Measurements from ENCODE around the gene ZNF324. TPM values are rescaled to one million over a fixed set of nuclear protein-coding genes. Genes with fewer than 3 reads are reported as not detected.
A peak's percentile ranks its signal among the peaks of the same experiment; 100 is the strongest.

The ZNF324 gene
- total RNA-seq, 6 experiments from 2014 or later: 5.6 to 7.5 (median 6.8) TPM

- DNase-seq: no peak
- no peak overlapping the region for H3K27ac Mint-ChIP-seq
- H3K4me1 Mint-ChIP-seq (ENCODE audit: low read depth): peaks cover under 1% of the 10 kb centered on the region; the same call in 1 of the 2 replicates
- TF ChIP-seq CTCF (IDR thresholded peaks at IDR 0.05): no peak
- peaks cover 11% of the 10 kb centered on the region for H3K36me3 Mint-ChIP-seq (ENCODE audit: low read depth)
- H3K9me3 Mint-ChIP-seq: peaks cover 10% of the 10 kb centered on the region
- no peak overlapping the region for H3K4me3 Mint-ChIP-seq
- peaks cover 7% of the 10 kb centered on the region for H3K27me3 Mint-ChIP-seq (ENCODE audit: insufficient read depth)
Observed at GRCh38 chr19:58510084-58510862, 43.4 kb downstream of the ZNF324 start.

DNA sequence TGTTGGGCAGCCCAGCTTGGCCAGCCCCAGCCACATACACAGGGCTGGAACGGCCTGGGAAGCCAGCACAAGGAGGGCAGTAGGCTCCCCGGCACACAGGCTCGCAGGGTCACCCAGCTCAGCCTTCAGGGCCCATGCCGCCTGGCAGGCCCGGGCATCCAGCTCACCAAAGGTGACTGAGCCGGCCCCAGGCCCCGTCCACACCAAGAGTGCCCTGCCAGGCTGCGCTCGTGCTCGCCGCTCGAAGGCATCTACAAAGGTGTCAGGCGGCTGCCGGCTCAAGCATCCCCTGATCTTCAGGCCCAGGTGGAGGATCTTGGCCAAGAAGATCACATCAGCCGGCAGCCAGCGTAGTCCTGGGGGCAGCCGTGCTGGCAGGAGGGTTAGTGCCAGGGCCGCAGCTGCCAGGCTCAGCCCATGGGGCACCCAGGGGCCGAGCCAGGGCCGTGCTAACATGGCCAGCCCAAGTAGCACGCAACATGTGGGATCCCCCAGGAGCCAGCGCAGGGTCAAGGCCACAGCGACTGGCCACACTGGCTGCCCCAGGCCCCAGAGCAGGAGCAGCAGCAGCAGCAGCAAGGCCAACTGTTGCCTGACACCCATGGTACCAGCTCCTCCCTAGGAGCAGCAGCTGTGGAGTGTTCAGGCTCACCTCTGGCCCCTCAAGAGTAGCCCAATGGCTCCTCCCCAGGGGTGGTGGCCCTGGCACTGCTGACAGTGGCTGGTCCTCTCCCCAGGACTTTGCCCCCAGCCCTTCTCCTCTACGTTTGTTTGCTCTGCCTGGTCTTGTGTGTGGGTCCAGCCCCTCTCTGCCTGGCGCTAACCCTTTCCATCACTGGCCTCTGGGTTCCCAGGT lies 44.7 kb downstream of the ZNF324 start, which contains the start of gene SLC27A5:
TSS of gene SLC27A5 (minus strand) at position 640 of the 856 bp plus-strand sequence. CDS start at position 603, 37 bp downstream.
- Mint-ChIP-seq H3K27ac (no peak within 1 kb of the TSS), H3K9me3 (peaks cover 10% of the 10 kb centered on the region), H3K27me3 (ENCODE audit: insufficient read depth) (peaks cover 9% of the 10 kb centered on the region), H3K36me3 (ENCODE audit: low read depth) (peaks cover 16% of the 10 kb centered on the region), H3K4me3 (no peak within 1 kb of the TSS), H3K4me1 (ENCODE audit: low read depth) (peaks cover 7% of the 10 kb centered on the region; the same call in 1 of the 2 replicates)
- no peak for DNase-seq
- TF ChIP-seq CTCF (IDR thresholded peaks at IDR 0.05): no peak

DNA sequence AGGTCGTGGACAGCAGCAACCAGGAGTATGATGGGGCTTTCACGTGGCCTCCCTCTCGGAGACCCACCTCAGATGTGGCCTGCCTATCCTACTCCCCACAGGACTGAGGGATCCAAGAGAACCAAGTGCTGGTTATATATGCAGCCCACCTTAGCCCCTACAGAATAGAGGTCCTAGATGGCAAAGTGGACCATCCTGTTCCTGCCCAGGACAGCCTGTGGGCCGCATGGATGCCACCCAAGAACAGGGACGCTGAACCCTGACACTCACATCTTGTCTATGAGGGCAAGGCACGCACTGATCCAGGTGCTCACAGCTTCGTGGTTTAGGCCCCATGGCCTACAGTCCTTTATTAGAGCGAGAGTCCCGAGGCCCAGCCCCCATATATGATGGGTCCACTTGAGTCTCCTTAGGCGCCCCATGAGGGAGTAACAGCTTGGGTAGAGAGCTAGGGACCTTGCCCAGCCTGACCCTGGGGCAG lies 46.4 kb downstream of the ZNF324 start:
- Mint-ChIP-seq H3K4me3 (no peak overlapping the region), H3K9me3 (no peaks in the 10 kb centered on the region), H3K36me3 (ENCODE audit: low read depth) (peaks cover 5% of the 10 kb centered on the region), H3K4me1 (ENCODE audit: low read depth) (peaks cover 12% of the 10 kb centered on the region), H3K27me3 (ENCODE audit: insufficient read depth) (peaks cover 9% of the 10 kb centered on the region), H3K27ac (no peak overlapping the region)
- no peak for DNase-seq
- no peak for TF ChIP-seq CTCF (IDR thresholded peaks at IDR 0.05)

GRCh38 chr19:58513694-58514563 lies 47.0 kb downstream of the ZNF324 start:
- no peaks in the 10 kb centered on the region for H3K9me3 Mint-ChIP-seq
- H3K4me3 Mint-ChIP-seq: peak overlapping the region; percentile 56; the same call in 1 of the 2 replicates
- peaks cover 9% of the 10 kb centered on the region for H3K27me3 Mint-ChIP-seq (ENCODE audit: insufficient read depth)
- TF ChIP-seq CTCF (IDR thresholded peaks at IDR 0.05): peak; percentile 89
- H3K4me1 Mint-ChIP-seq (ENCODE audit: low read depth): peaks cover 13% of the 10 kb centered on the region
- H3K27ac Mint-ChIP-seq: peak overlapping the region; percentile 40; the same call in 1 of the 2 replicates
- DNase-seq: peak; percentile 42
- H3K36me3 Mint-ChIP-seq (ENCODE audit: low read depth): peaks cover 5% of the 10 kb centered on the region

GRCh38 chr19:58514564-58515022 lies 47.7 kb downstream of the ZNF324 start:
- Mint-ChIP-seq H3K27me3 (ENCODE audit: insufficient read depth) (peaks cover 9% of the 10 kb centered on the region), H3K4me3 (peak overlapping the region; percentile 30; the same call in 1 of the 2 replicates), H3K4me1 (ENCODE audit: low read depth) (peaks cover 13% of the 10 kb centered on the region), H3K27ac (no peak overlapping the region), H3K36me3 (ENCODE audit: low read depth) (peaks cover 5% of the 10 kb centered on the region), H3K9me3 (no peaks in the 10 kb centered on the region)
- no peak for DNase-seq
- TF ChIP-seq CTCF (IDR thresholded peaks at IDR 0.05): no peak
